Loucy (cell line): Measurements from ENCODE around the gene YIF1B.

ENCODE experiments used
- H2AFZ ChIP-seq: fragments of 200-600 bp; sonication (generic); 2 replicates; pipeline ENCODE4 v1.6.0; 2016; ENCODE audit warnings: antibody characterized with exemption, mild to moderate bottlenecking, low read length, moderate library complexity
- H3F3A ChIP-seq: fragments of 200-600 bp; 2 replicates; pipeline ENCODE4 v1.6.0; 2016; ENCODE audit warnings: antibody characterized with exemption, low read depth, mild to moderate bottlenecking
- H3K27me3 ChIP-seq: fragments of 200-600 bp; sonication (generic); 2 replicates; pipeline ENCODE4 v1.6.1; 2014; ENCODE audit warnings: low read length, mild to moderate bottlenecking; ENCODE audit not compliant: insufficient read depth, poor library complexity, severe bottlenecking
- H3K36me3 ChIP-seq: fragments of 200-600 bp; sonication (generic); 2 replicates; pipeline ENCODE4 v1.6.1; 2016; ENCODE audit warnings: low read length; ENCODE audit not compliant: insufficient read depth
- H3K4me1 ChIP-seq: fragments of 200-600 bp; sonication (generic); 2 replicates; pipeline ENCODE4 v1.5.1; 2014; ENCODE audit warnings: low read length, mild to moderate bottlenecking; ENCODE audit not compliant: insufficient read depth, poor library complexity, severe bottlenecking
- H3K4me2 ChIP-seq: fragments of 200-600 bp; sonication (generic); 2 replicates; pipeline ENCODE4 v1.6.0; 2014; ENCODE audit warnings: antibody characterized with exemption, low read length, low read depth, mild to moderate bottlenecking; ENCODE audit not compliant: poor library complexity, severe bottlenecking
- H3K4me3 ChIP-seq: fragments of 200-600 bp; sonication (generic); 2 replicates; pipeline ENCODE4 v1.5.1; 2014; ENCODE audit warnings: low read length, mild to moderate bottlenecking, mixed read lengths; ENCODE audit not compliant: poor library complexity, severe bottlenecking
- H3K79me2 ChIP-seq: fragments of 200-600 bp; sonication (generic); 2 replicates; pipeline ENCODE4 v1.6.1; 2014; ENCODE audit warnings: low read length; ENCODE audit not compliant: insufficient read depth
- H3K9ac ChIP-seq: fragments of 200-600 bp; sonication (generic); 2 replicates; pipeline ENCODE4 v1.6.0; 2014; ENCODE audit warnings: mild to moderate bottlenecking, low read depth, low read length, moderate library complexity; ENCODE audit not compliant: poor library complexity, severe bottlenecking
- H3K9me2 ChIP-seq: fragments of 200-600 bp; sonication (generic); replicated peaks from 2 replicates; pipeline ENCODE4 v1.6.1; 2016; ENCODE audit warnings: low read depth, low read length, mixed read lengths
- H3K9me3 ChIP-seq: fragments of 200-600 bp; sonication (generic); 2 replicates; pipeline ENCODE4 v1.6.1; 2014; ENCODE audit warnings: mild to moderate bottlenecking, antibody characterized with exemption, low read length, low read depth; ENCODE audit not compliant: insufficient read depth
- H4K20me1 ChIP-seq: fragments of 200-600 bp; sonication (generic); 2 replicates; pipeline ENCODE4 v1.6.0; 2014; ENCODE audit warnings: antibody characterized with exemption, low read length, mild to moderate bottlenecking; ENCODE audit not compliant: insufficient read depth, poor library complexity, severe bottlenecking
- CTCF ChIP-seq: fragments of 200-600 bp; sonication (generic); conservative IDR thresholded peaks from 2 replicates; pipeline ENCODE4 v1.5.1; 2014; ENCODE audit warnings: mild to moderate bottlenecking, antibody characterized with exemption, low read length
- EZH2phosphoT487 ChIP-seq: fragments of 200-600 bp; IDR thresholded peaks from 2 replicates; pipeline ENCODE4 v1.6.1; 2018; ENCODE audit warnings: antibody characterized with exemption, mild to moderate bottlenecking, moderate library complexity, borderline replicate concordance

YIF1B gene

DNA sequence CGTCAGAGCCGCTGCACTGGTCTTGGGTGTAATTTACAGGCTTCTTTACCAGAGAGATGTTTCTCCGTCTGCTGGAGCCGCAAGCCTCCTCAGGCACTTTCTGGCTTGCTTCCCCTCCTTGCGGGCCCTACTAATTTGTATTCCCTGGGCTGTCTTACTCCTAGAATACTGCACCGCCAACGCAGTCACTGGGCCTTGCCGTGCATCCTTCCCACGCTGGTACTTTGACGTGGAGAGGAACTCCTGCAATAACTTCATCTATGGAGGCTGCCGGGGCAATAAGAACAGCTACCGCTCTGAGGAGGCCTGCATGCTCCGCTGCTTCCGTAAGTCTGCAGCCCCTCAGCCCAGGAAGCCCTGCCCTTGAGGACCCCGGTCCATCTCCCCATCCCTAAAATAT lies 25.8 kb downstream of the YIF1B start:
- Histone ChIP-seq H3F3A (no peaks in the 10 kb centered on the region), H3K79me2 (peaks cover 6% of the 10 kb centered on the region; the same call in 1 of the 2 replicates), H3K9ac (no peak overlapping the region), H2AFZ (no peak overlapping the region), H3K4me3 (no peak overlapping the region), H3K9me3 (no peaks in the 10 kb centered on the region), H3K4me1 (no peaks in the 10 kb centered on the region), H3K36me3 (peaks cover 84% of the 10 kb centered on the region; the same call in 1 of the 2 replicates), H3K4me2 (no peak overlapping the region), H4K20me1 (no peaks in the 10 kb centered on the region), H3K27me3 (no peaks in the 10 kb centered on the region), H3K9me2 (no peaks in the 10 kb centered on the region)
- TF ChIP-seq CTCF (no peak), EZH2phosphoT487 (no peak)

DNA sequence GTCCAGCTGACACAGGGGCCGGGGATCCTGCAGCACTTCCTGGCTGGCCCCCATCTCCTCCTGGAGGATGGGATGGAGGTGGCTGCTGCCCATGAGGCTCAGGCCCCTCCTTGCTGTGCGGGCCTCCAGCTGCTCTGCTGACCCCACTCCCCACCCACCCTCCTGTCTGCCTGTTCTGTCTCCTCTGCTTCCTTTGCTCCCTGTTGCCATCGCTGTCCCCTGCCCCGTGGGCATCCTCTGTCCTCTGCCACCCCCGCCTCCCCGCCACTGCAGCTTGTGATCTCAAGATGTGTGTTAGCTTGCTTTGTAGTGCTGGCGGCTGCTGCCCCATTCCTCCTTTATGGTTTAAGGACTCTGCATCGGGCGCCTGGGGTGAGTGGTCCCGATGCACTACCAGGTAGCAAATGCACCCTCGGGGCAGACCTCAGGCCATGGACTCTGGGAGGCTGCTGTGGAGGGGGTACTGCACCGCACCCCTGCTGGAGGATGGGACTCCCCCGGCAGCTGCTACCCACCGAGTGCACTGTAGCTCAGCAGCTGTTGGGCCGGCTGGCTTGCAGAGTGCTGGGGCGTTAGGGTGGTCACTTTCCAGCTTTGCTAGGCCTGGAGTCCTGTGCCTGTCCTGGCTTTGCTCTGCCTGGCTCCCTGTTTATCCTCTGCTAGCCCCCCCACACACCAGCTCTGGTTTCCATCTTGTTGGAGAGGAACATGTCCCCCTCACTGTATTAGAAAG lies 27.5 kb downstream of the YIF1B start:
- Histone ChIP-seq H3K9me3 (no peaks in the 10 kb centered on the region), H3K27me3 (no peaks in the 10 kb centered on the region), H3K79me2 (peaks cover 12% of the 10 kb centered on the region; the same call in 1 of the 2 replicates), H3F3A (no peaks in the 10 kb centered on the region), H2AFZ (no peak overlapping the region), H3K4me1 (no peaks in the 10 kb centered on the region), H3K9me2 (no peaks in the 10 kb centered on the region), H3K4me2 (no peak overlapping the region), H3K36me3 (peaks cover 88% of the 10 kb centered on the region; the same call in 1 of the 2 replicates), H3K9ac (no peak overlapping the region), H4K20me1 (no peaks in the 10 kb centered on the region), H3K4me3 (no peak overlapping the region)
- no peak for TF ChIP-seq EZH2phosphoT487
- no peak for TF ChIP-seq CTCF

- Histone ChIP-seq H3K36me3 (peaks cover 81% of the 10 kb centered on the region; the same call in 1 of the 2 replicates), H4K20me1 (no peaks in the 10 kb centered on the region), H3K4me1 (peaks cover 2% of the 10 kb centered on the region), H3K79me2 (peaks cover 19% of the 10 kb centered on the region; the same call in 1 of the 2 replicates), H3K27me3 (no peaks in the 10 kb centered on the region), H3K4me3 (no peak overlapping the region), H3K9me3 (no peaks in the 10 kb centered on the region), H3K9me2 (no peaks in the 10 kb centered on the region), H3F3A (no peaks in the 10 kb centered on the region), H3K9ac (no peak overlapping the region), H2AFZ (no peak overlapping the region), H3K4me2 (no peak overlapping the region)
- TF ChIP-seq EZH2phosphoT487 (no peak), CTCF (no peak)
Observed at GRCh38 chr19:38287604-38288003, 28.1 kb downstream of the YIF1B start.
